Glutamatergic neuron (in vitro differentiated cells): ENCODE measurements around the gene TRAF4. TPM values are rescaled to one million over a fixed set of nuclear protein-coding genes. Genes with fewer than 3 reads are reported as not detected.

Experiments used
- DNase-seq: peaks from one replicate; pipeline ENCODE4 v3.0.0; 2022
- H3K27ac Mint-ChIP-seq: one replicate; pipeline ENCODE4 v1.8.0; 2020; ENCODE audit warnings: mild to moderate bottlenecking, mixed read lengths, inconsistent platforms; ENCODE audit not compliant: unreplicated experiment
- H3K27me3 Mint-ChIP-seq: one replicate; pipeline ENCODE4 v1.8.0; 2020; ENCODE audit warnings: mild to moderate bottlenecking, moderate library complexity, mixed read lengths, inconsistent platforms; ENCODE audit not compliant: unreplicated experiment
- H3K36me3 Mint-ChIP-seq: one replicate; pipeline ENCODE4 v1.8.0; 2020; ENCODE audit warnings: mild to moderate bottlenecking, mixed read lengths, inconsistent platforms; ENCODE audit not compliant: unreplicated experiment
- H3K4me1 Mint-ChIP-seq: one replicate; pipeline ENCODE4 v1.8.0; 2020; ENCODE audit warnings: mild to moderate bottlenecking, low read depth, mixed read lengths, inconsistent platforms; ENCODE audit not compliant: unreplicated experiment
- H3K4me3 Mint-ChIP-seq: one replicate; pipeline ENCODE4 v1.8.0; 2020; ENCODE audit warnings: mild to moderate bottlenecking, mixed read lengths, inconsistent platforms; ENCODE audit not compliant: unreplicated experiment
- H3K9me3 Mint-ChIP-seq: one replicate; pipeline ENCODE4 v1.8.0; 2020; ENCODE audit warnings: mild to moderate bottlenecking, moderate library complexity, mixed read lengths, inconsistent platforms; ENCODE audit not compliant: unreplicated experiment
- CTCF ChIP-seq: fragments of 200-600 bp; sonication (generic); IDR thresholded peaks from one replicate; pipeline ENCODE4 v1.5.0; 2021; ENCODE audit not compliant: partially characterized antibody, unreplicated experiment
- total RNA-seq: library from RNA; stranded (reverse); fragmentation: NEBNext Ultra II Directional; extraction: Animal tissue kit (Norgen Biotek cat#: 25700); gene quantifications from one replicate; pipeline ENCODE4 v1.2.1, GENCODE V29; 2021; ENCODE audit not compliant: unreplicated experiment

TRAF4 gene
- total RNA-seq, 1 donor from 2014 or later: 373 TPM

GRCh38 chr17:28749516-28750177 is 5.8 kb downstream of the TRAF4 start:
- no peak for DNase-seq
- TF ChIP-seq CTCF: no peak
- Mint-ChIP-seq H3K9me3 (peaks cover 24% of the 10 kb centered on the region), H3K4me1 (peaks cover 13% of the 10 kb centered on the region), H3K4me3 (peak overlapping the region; percentile 61), H3K36me3 (no peaks in the 10 kb centered on the region), H3K27ac (no peak overlapping the region), H3K27me3 (peaks cover 28% of the 10 kb centered on the region)

- Mint-ChIP-seq H3K4me1 (peaks cover 13% of the 10 kb centered on the region), H3K36me3 (no peaks in the 10 kb centered on the region), H3K4me3 (peak overlapping the region; percentile 61), H3K9me3 (peaks cover 19% of the 10 kb centered on the region), H3K27ac (peak overlapping the region; percentile 48), H3K27me3 (peaks cover 23% of the 10 kb centered on the region)
- peak; percentile 95 for TF ChIP-seq CTCF
- peak; percentile 96 for DNase-seq
Observed at GRCh38 chr17:28750178-28751047, 6.6 kb downstream of the TRAF4 start.

- H3K9me3 Mint-ChIP-seq: peaks cover 12% of the 10 kb centered on the region
- H3K4me1 Mint-ChIP-seq: peaks cover 7% of the 10 kb centered on the region
- TF ChIP-seq CTCF: no peak
- no peak overlapping the region for H3K27ac Mint-ChIP-seq
- peaks cover 17% of the 10 kb centered on the region for H3K27me3 Mint-ChIP-seq
- no peak overlapping the region for H3K4me3 Mint-ChIP-seq
- DNase-seq: no peak
- no peaks in the 10 kb centered on the region for H3K36me3 Mint-ChIP-seq
Observed at GRCh38 chr17:28751600-28752366, 8.0 kb downstream of the TRAF4 start.

GRCh38 chr17:28755486-28755885 is 11.7 kb downstream of the TRAF4 start:
- peaks cover 8% of the 10 kb centered on the region for H3K36me3 Mint-ChIP-seq
- peaks cover 17% of the 10 kb centered on the region for H3K9me3 Mint-ChIP-seq
- TF ChIP-seq CTCF: no peak
- H3K27me3 Mint-ChIP-seq: peaks cover 7% of the 10 kb centered on the region
- H3K27ac Mint-ChIP-seq: no peak overlapping the region
- no peak overlapping the region for H3K4me3 Mint-ChIP-seq
- peaks cover 3% of the 10 kb centered on the region for H3K4me1 Mint-ChIP-seq
- DNase-seq: no peak
